Measurements from ENCODE around the gene KLRC3.
A peak's percentile ranks its signal among the peaks of the same experiment; 100 is the strongest.
"Not testable (repeated sequence)": the region's sequence is repeated elsewhere in the genome, so short reads cannot be mapped to it uniquely, and the experiment has no call there.

The KLRC3 gene

DNA sequence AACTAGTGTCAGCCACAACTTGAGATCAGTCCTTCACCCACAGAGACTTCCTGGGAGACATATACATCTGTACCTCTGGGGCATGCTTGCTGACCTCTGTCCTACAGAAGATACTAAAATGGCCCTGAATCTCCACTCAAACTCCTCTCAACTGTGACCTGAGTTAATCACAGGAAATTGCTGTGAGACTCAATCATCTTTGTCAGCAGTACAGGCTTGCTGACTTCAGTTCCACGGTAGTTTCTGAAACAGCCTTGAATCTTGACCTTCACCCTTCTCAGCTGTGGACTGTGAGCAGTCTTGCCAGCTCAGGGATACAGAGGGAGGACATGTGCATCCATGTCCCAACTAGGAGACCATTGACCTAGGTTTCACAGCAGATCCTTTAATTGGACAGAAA is 34.1 kb upstream of the KLRC3 start:
- H3K36me3 ChIP-seq (replicated peaks) = no peaks in the 10 kb centered on the region
- no peaks in the 10 kb centered on the region for H3K27me3 ChIP-seq (replicated peaks)
- DNase-seq = no peak
- TF ChIP-seq, protein P1, sequence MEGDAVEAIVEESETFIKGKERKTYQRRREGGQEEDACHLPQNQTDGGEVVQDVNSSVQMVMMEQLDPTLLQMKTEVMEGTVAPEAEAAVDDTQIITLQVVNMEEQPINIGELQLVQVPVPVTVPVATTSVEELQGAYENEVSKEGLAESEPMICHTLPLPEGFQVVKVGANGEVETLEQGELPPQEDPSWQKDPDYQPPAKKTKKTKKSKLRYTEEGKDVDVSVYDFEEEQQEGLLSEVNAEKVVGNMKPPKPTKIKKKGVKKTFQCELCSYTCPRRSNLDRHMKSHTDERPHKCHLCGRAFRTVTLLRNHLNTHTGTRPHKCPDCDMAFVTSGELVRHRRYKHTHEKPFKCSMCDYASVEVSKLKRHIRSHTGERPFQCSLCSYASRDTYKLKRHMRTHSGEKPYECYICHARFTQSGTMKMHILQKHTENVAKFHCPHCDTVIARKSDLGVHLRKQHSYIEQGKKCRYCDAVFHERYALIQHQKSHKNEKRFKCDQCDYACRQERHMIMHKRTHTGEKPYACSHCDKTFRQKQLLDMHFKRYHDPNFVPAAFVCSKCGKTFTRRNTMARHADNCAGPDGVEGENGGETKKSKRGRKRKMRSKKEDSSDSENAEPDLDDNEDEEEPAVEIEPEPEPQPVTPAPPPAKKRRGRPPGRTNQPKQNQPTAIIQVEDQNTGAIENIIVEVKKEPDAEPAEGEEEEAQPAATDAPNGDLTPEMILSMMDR (IDR thresholded peaks at IDR 0.05; ENCODE audit: low read depth, low read length, missing control alignments) = no peak
- in situ Hi-C loops (cut with HindIII; ENCODE audit: low pct_ligation_motif_present, low sequenced_read_pairs) = no loop called here
- no peak overlapping the region for H3K4me3 ChIP-seq (ENCODE audit: low read depth, low read length)
- H3K27ac ChIP-seq = no peak overlapping the region

- Histone ChIP-seq H3K4me3 (ENCODE audit: low read depth, low read length) (no peak within 1 kb of the TSS), H3K36me3 (replicated peaks) (no peaks in the 10 kb centered on the region), H3K27ac (no peak within 1 kb of the TSS), H3K27me3 (replicated peaks) (no peaks in the 10 kb centered on the region)
- TF ChIP-seq, protein P1 (IDR thresholded peaks at IDR 0.05; ENCODE audit: low read depth, low read length, missing control alignments) = no peak
- no peak for DNase-seq
- in situ Hi-C loops (cut with HindIII; ENCODE audit: low pct_ligation_motif_present, low sequenced_read_pairs) = no loop called here
Measured at GRCh38 chr12:10453156-10453555, 32.8 kb upstream of the KLRC3 start, which contains the start of gene KLRC1. KLRC1 (minus strand) TSS chr12:10453377; CDS start chr12:10451156, 2,221 bp downstream.

- in situ Hi-C loops (cut with HindIII; ENCODE audit: low pct_ligation_motif_present, low sequenced_read_pairs) = no loop called here
- TF ChIP-seq, protein P1 (IDR thresholded peaks at IDR 0.05; ENCODE audit: low read depth, low read length, missing control alignments) = no peak
Measured at GRCh38 chr12:10448236-10448635, 27.8 kb upstream of the KLRC3 start.

DNA sequence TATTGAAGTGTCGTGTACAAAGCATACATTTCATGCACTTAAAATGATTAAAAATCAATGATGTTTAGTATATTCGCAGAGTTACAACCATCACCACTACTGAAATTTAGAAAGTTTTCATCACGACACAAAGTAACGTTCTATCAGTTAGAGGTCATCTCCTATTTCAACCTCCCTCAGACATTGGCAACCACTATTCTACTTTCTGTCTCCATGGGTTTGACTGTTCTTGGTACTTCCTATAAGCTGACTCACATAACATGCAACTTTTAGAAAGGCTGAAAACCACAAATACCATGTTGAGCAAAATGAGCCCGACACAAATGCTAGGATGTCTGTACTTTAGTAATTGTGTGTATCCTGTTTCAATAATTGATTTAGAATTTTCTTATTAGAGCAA is 25.7 kb upstream of the KLRC3 start:
- H3K27ac ChIP-seq; H3K4me3 ChIP-seq (ENCODE audit: low read depth, low read length); H3K36me3 ChIP-seq (replicated peaks); H3K27me3 ChIP-seq (replicated peaks); in situ Hi-C loops (cut with HindIII; ENCODE audit: low pct_ligation_motif_present, low sequenced_read_pairs): not testable (repeated sequence)
- DNase-seq = peak; percentile 16

More at GRCh38 chr12:10448236-10448635, 27.8 kb upstream of the KLRC3 start:
- DNase-seq = no peak
- H3K4me3 ChIP-seq (ENCODE audit: low read depth, low read length) = no peak overlapping the region
- H3K36me3 ChIP-seq (replicated peaks) = no peaks in the 10 kb centered on the region
- H3K27me3 ChIP-seq (replicated peaks) = no peaks in the 10 kb centered on the region
- no peak overlapping the region for H3K27ac ChIP-seq

GRCh38 chr12:10441144-10441543 is 20.7 kb upstream of the KLRC3 start:
- DNase-seq; H3K4me3 ChIP-seq (ENCODE audit: low read depth, low read length); in situ Hi-C loops (cut with HindIII; ENCODE audit: low pct_ligation_motif_present, low sequenced_read_pairs); H3K27me3 ChIP-seq (replicated peaks); H3K36me3 ChIP-seq (replicated peaks); H3K27ac ChIP-seq: not testable (repeated sequence)

DNA sequence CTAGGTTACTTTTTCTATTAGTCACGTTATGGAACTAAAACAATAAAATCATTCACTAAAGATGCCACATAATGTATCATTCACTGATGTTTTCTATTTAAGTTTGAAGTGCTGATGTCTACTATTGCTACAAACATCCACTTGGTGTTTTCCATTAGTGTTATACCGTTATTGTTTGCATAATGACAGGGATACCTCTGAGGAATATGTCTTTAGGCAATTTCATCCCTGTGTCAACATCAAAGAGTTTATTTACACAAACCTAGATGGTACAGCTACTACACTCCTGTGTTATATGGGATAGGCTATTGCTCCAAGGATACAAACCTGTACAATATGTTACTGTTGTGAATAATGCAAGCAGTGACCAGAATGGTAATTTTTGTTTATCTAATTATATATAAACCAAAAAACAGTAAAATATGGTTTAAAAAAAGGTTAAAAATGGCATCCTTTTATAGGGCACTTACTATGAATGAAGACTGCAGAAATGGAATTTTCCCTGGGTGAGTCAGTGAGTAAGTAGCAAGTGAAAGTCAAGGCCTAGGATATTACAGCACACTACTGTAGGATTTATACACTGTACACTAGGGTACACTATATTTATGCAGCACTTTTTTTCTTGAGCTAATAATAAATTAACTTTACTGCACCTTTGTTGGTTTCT is 19.3 kb upstream of the KLRC3 start:
- H3K27me3 ChIP-seq (replicated peaks) = not testable (repeated sequence)

DNA sequence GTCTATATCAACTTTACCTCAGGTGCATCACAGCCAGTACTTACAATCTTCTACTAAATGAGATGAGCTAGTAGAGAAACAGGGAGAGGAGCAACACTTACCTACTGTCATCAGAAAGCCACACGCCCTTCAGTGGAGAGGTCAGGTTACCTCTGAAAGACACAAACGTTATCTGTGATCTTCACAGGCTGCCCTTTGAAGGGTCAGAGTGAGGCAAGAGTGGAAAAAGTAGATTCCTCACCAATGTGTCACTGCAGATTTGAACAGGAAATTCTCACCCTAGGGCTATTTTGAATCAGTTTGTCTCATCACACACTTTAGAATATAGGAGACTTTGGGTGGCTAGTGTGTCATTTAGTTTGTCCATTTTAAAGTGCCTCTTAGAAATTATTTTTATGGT is 17.2 kb upstream of the KLRC3 start:
- H3K4me3 ChIP-seq (ENCODE audit: low read depth, low read length); H3K27ac ChIP-seq; in situ Hi-C loops (cut with HindIII; ENCODE audit: low pct_ligation_motif_present, low sequenced_read_pairs); H3K36me3 ChIP-seq (replicated peaks); DNase-seq; H3K27me3 ChIP-seq (replicated peaks): not testable (repeated sequence)

More for the DNA sequence above, 19.3 kb upstream of the KLRC3 start:
- H3K4me3 ChIP-seq (ENCODE audit: low read depth, low read length); H3K36me3 ChIP-seq (replicated peaks); H3K27ac ChIP-seq; in situ Hi-C loops (cut with HindIII; ENCODE audit: low pct_ligation_motif_present, low sequenced_read_pairs): not testable (repeated sequence)
- DNase-seq = peak; percentile 19

GRCh38 chr12:10435816-10436215 is 15.4 kb upstream of the KLRC3 start, which contains the start of gene KLRC2:
KLRC2 (minus strand) TSS chr12:10436010; CDS start chr12:10435986, 24 bp downstream.
- H3K27ac ChIP-seq; in situ Hi-C loops (cut with HindIII; ENCODE audit: low pct_ligation_motif_present, low sequenced_read_pairs); H3K27me3 ChIP-seq (replicated peaks); H3K4me3 ChIP-seq (ENCODE audit: low read depth, low read length); H3K36me3 ChIP-seq (replicated peaks): not testable (repeated sequence)
- DNase-seq = peak; percentile 80

GRCh38 chr12:10430623-10431022 is 10.2 kb upstream of the KLRC3 start:
- H3K27ac ChIP-seq; H3K36me3 ChIP-seq (replicated peaks); H3K27me3 ChIP-seq (replicated peaks); H3K4me3 ChIP-seq (ENCODE audit: low read depth, low read length); in situ Hi-C loops (cut with HindIII; ENCODE audit: low pct_ligation_motif_present, low sequenced_read_pairs): not testable (repeated sequence)
- DNase-seq = peak; percentile 42

GRCh38 chr12:10425938-10426337 is 5.5 kb upstream of the KLRC3 start:
- DNase-seq; H3K36me3 ChIP-seq (replicated peaks); H3K27ac ChIP-seq; H3K4me3 ChIP-seq (ENCODE audit: low read depth, low read length); in situ Hi-C loops (cut with HindIII; ENCODE audit: low pct_ligation_motif_present, low sequenced_read_pairs); H3K27me3 ChIP-seq (replicated peaks): not testable (repeated sequence)

DNA sequence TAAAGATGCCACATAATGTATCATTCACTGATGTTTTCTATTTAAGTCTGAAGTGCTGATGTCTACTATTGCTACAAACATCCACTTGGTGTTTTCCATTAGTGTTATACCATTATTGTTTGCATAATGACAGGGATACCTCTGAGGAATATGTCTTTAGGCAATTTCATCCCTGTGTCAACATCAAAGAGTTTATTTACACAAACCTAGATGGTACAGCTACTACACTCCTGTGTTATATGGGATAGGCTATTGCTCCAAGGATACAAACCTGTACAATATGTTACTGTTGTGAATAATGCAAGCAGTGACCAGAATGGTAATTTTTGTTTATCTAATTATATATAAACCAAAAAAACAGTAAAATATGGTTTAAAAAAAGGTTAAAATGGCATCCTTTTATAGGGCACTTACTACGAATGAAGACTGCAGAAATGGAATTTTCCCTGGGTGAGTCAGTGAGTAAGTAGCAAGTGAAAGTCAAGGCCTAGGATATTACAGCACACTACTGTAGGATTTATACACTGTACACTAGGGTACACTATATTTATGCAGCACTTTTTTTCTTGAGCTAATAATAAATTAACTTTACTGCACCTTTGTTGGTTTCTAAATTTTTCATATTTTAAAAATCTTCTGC is 4.0 kb upstream of the KLRC3 start:
- peak; percentile 59 for DNase-seq
- H3K27ac ChIP-seq; H3K27me3 ChIP-seq (replicated peaks); H3K4me3 ChIP-seq (ENCODE audit: low read depth, low read length); H3K36me3 ChIP-seq (replicated peaks); in situ Hi-C loops (cut with HindIII; ENCODE audit: low pct_ligation_motif_present, low sequenced_read_pairs): not testable (repeated sequence)

Data from brain microvascular endothelial cell (primary cell).